Measurements from ENCODE around the gene TET1. TPM values are rescaled to one million over a fixed set of nuclear protein-coding genes. Genes with fewer than 3 reads are reported as not detected.
A peak's percentile ranks its signal among the peaks of the same experiment; 100 is the strongest.

TET1 gene
- total RNA-seq, 4 donors from 2014 or later = 7.5 to 12.9 (median 10.9) TPM

DNA sequence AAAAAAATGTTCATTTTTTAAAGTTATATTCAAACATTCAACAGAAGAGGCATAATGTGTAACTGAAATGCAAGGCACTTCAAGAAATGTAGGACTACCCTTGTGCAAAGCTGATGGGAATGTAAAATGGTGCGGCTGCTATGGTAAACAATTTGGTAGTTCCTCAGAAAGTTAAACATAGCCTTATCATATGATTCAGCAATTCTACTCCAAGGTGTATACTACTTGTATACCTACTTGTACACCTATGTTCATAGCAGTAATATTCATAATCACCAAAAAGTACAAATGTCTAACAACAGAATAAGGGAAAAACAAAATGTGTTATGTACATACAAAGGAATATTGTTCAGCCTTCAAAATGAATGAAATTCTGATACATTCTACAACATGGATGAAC is 37.3 kb downstream of the TET1 start:
- Histone ChIP-seq H3K9me3 (no peaks in the 10 kb centered on the region), H3K27ac (no peak overlapping the region), H3K4me3 (no peak overlapping the region), H3K27me3 (no peaks in the 10 kb centered on the region), H3K4me1 (peaks cover 0 to 38% (median 15%) of the 10 kb centered on the region in 4 donors), H3K36me3 (no peaks in the 10 kb centered on the region)
- WGBS, 2 donors = 95 to 100% methylated on average over 1 of the region's 1 CpG
- no peak for TF ChIP-seq POLR2A (IDR thresholded peaks at IDR 0.05)
- no peak for TF ChIP-seq EP300 (IDR thresholded peaks at IDR 0.05)
- TF ChIP-seq, protein P1, sequence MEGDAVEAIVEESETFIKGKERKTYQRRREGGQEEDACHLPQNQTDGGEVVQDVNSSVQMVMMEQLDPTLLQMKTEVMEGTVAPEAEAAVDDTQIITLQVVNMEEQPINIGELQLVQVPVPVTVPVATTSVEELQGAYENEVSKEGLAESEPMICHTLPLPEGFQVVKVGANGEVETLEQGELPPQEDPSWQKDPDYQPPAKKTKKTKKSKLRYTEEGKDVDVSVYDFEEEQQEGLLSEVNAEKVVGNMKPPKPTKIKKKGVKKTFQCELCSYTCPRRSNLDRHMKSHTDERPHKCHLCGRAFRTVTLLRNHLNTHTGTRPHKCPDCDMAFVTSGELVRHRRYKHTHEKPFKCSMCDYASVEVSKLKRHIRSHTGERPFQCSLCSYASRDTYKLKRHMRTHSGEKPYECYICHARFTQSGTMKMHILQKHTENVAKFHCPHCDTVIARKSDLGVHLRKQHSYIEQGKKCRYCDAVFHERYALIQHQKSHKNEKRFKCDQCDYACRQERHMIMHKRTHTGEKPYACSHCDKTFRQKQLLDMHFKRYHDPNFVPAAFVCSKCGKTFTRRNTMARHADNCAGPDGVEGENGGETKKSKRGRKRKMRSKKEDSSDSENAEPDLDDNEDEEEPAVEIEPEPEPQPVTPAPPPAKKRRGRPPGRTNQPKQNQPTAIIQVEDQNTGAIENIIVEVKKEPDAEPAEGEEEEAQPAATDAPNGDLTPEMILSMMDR (IDR thresholded peaks at IDR 0.05) = no peak
- no peak for DNase-seq (ENCODE audit: low spot score in 2 of 2)

DNA sequence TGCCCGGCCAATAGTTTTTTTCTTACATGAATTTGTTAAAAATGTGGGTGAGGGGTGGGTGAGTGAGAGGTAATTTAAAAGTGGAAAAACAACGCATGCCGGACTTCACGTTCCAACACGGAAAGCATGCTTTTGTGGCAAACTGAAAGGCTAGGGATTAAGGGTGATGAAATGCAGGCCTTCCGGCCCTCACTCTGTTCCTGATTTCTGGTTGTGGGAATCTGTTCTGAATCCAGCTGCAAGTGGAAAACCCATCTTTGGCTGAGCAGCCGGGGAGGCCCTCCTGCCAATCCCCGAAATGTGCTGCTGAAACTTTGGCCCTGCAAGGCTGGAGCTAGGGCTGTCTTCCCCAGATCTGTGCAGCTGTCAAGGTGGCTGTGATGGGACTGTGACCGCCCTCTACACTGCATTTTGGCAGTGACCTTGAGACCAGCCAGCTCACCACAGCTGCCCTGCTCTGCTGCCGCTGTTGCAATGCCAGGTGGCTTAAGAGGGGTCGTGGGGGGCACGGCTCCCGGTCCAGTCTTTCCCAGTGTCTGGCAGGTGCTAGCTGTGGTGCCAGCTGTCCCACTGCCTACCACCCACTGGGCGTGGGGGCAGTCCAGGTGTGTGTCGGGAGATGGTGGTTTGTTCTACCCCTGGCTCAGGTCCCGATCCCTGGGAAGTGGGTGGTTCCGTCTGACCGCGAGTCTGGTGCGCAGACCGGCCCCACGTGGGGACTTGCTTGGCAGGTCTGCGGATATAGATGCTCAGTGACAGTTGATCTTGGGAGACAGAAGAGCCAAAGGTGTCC is 39.0 kb downstream of the TET1 start:
- no peak for TF ChIP-seq EP300 (IDR thresholded peaks at IDR 0.05)
- TF ChIP-seq, protein P1 (IDR thresholded peaks at IDR 0.05) = no peak
- no peak for TF ChIP-seq POLR2A (IDR thresholded peaks at IDR 0.05)
- H3K4me1 ChIP-seq = peaks cover 0 to 44% (median 15%) of the 10 kb centered on the region in 4 donors
- H3K4me3 ChIP-seq = peak overlapping the region; percentile 25 to 55 (median 42)
- WGBS, 2 donors = 23 to 24% methylated on average over 22 of the region's 23 CpGs
- no peaks in the 10 kb centered on the region for H3K9me3 ChIP-seq
- H3K27ac ChIP-seq = peak overlapping the region; percentile 25 to 85 (median 71)
- no peaks in the 10 kb centered on the region for H3K27me3 ChIP-seq
- no peaks in the 10 kb centered on the region for H3K36me3 ChIP-seq
- DNase-seq (ENCODE audit: low spot score in 2 of 2) = no peak

DNA sequence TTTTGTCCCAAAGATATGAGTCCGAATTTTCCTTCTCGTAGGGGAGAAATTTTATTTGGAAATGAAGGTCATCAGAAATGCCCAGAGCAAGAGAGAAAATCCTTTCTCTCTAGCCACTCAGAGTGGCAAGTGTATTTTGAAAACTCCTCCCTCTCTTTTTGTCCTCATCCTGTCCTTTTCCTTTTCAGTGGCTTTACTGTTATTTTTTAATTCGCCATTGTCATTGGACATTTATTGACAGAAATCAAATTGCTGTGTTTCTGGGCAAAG is 39.6 kb downstream of the TET1 start:
- H3K4me3 ChIP-seq = peak overlapping the region; percentile 25 to 55 (median 42)
- no peaks in the 10 kb centered on the region for H3K27me3 ChIP-seq
- TF ChIP-seq POLR2A (IDR thresholded peaks at IDR 0.05) (no peak), EP300 (IDR thresholded peaks at IDR 0.05) (no peak)
- TF ChIP-seq, protein P1 (IDR thresholded peaks at IDR 0.05) = no peak
- no peak for DNase-seq (ENCODE audit: low spot score in 2 of 2)
- H3K27ac ChIP-seq = peak overlapping the region; percentile 25 to 85 (median 71)
- no peaks in the 10 kb centered on the region for H3K36me3 ChIP-seq
- WGBS, 2 donors = 14 to 17% methylated on average over 3 of the region's 3 CpGs
- peaks cover 0 to 44% (median 15%) of the 10 kb centered on the region in 4 donors for H3K4me1 ChIP-seq
- no peaks in the 10 kb centered on the region for H3K9me3 ChIP-seq

DNA sequence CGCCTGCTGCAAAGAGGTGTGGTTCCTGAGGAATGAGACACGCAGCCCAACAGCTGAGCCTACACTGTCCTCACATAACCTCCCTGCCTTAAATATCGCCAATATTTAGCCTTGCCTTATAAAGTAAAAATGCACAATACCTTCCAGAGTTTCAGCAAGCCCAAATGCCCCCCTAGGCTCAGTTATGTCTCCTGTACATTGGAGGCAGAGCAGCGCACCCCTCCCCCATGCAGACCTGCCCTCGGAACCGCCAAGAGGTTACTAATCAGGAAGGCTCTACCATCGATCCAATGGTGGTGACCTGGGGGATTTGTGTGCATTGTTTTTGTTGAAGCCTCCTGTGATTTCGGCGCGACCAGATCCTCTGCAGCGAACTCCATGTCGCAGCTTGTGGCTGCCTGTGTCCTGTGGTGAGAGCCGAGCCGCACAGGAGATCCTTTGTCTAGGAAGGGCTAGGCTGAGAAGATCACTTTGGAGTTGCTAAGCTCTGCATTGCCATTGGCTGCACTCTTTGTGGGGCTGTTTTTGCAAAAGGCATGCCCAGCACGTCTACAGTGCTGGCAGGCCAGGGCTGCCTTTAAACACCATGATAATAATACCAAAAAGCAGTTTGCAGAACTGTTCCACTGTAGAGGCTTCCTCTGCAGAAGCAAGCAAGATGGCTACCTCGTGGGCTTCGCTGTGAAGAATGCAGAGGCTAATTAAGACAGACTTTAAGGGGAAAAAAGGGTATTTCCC is 40.1 kb downstream of the TET1 start:
- H3K4me1 ChIP-seq = peaks cover 0 to 44% (median 15%) of the 10 kb centered on the region in 4 donors
- DNase-seq (ENCODE audit: low spot score in 2 of 2) = peak; percentile 51 to 57
- H3K27ac ChIP-seq = peak overlapping the region; percentile 25 to 85 (median 71)
- H3K36me3 ChIP-seq = no peaks in the 10 kb centered on the region
- H3K27me3 ChIP-seq = no peaks in the 10 kb centered on the region
- H3K4me3 ChIP-seq = peak overlapping the region; percentile 25 to 55 (median 42)
- WGBS, 2 donors = 1 to 2% methylated on average over 17 of the region's 17 CpGs
- TF ChIP-seq POLR2A (IDR thresholded peaks at IDR 0.05) (peak in 1 of 2 donors; percentile 26), EP300 (IDR thresholded peaks at IDR 0.05) (peak in 1 of 2 donors; percentile 71)
- TF ChIP-seq, protein P1 (IDR thresholded peaks at IDR 0.05) = no peak
- no peaks in the 10 kb centered on the region for H3K9me3 ChIP-seq
